22Rv1 (cell line): ENCODE results near the gene ITPR2.
"Not testable (repeated sequence)": the region's sequence is repeated elsewhere in the genome, so short reads cannot be mapped to it uniquely, and the experiment has no call there.

ENCODE experiments used
- H3K27ac ChIP-seq: fragments of 450-650 bp; 2 replicates; pipeline ENCODE4 v1.5.1; 2017
- ZFX ChIP-seq: fragments of 450-650 bp; IDR thresholded peaks from 2 replicates; pipeline ENCODE4 v1.6.1; 2017; ENCODE audit warnings: antibody characterized with exemption, borderline replicate concordance
- TF ChIP-seq, protein P1 (sequence below): fragments of 450-650 bp; IDR thresholded peaks from 2 replicates; pipeline ENCODE4 v1.5.1; 2017; ENCODE audit warnings: mild to moderate bottlenecking

The ITPR2 gene

GRCh38 chr12:26869908-26870459 lies 37.0 kb upstream of the ITPR2 start:
- H3K27ac ChIP-seq = no peak overlapping the region
- TF ChIP-seq, protein P1, sequence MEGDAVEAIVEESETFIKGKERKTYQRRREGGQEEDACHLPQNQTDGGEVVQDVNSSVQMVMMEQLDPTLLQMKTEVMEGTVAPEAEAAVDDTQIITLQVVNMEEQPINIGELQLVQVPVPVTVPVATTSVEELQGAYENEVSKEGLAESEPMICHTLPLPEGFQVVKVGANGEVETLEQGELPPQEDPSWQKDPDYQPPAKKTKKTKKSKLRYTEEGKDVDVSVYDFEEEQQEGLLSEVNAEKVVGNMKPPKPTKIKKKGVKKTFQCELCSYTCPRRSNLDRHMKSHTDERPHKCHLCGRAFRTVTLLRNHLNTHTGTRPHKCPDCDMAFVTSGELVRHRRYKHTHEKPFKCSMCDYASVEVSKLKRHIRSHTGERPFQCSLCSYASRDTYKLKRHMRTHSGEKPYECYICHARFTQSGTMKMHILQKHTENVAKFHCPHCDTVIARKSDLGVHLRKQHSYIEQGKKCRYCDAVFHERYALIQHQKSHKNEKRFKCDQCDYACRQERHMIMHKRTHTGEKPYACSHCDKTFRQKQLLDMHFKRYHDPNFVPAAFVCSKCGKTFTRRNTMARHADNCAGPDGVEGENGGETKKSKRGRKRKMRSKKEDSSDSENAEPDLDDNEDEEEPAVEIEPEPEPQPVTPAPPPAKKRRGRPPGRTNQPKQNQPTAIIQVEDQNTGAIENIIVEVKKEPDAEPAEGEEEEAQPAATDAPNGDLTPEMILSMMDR = no peak
- no peak for TF ChIP-seq ZFX

- H3K27ac ChIP-seq = no peak overlapping the region
- TF ChIP-seq, protein P1 = no peak
- TF ChIP-seq ZFX = no peak
Observed at GRCh38 chr12:26869104-26869494, 36.1 kb upstream of the ITPR2 start.

DNA sequence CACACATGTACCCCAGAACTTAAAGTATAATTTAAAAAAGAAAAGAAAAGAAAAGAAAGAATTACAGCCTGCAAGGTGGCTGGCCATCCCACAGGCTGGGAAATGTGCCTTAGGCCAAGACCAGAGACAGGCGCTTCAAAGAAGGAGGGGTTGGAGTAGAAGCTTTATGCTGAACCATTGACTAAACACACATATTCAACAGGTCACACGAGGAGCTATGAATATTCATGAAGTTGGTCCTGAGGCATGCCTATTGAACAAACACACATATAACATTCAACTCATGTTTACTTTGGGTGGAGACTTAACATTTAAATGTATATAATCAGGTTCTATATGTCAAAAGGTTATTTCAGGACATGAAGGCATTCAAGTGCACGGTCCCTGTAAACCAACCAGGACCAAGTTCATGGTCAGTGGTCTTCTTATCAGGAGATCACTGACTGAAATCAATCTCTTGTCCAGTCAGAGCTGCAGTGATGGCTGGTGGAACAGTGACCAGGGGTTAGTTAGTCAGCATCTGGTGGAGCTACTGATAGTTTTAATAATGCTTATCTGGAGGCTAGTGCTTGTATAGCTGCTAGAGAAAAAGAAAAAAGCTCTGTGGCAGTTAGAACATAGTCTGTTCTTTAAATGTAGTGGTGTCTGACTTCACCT lies 35.6 kb upstream of the ITPR2 start:
- no peak overlapping the region for H3K27ac ChIP-seq
- TF ChIP-seq, protein P1 = no peak
- no peak for TF ChIP-seq ZFX

DNA sequence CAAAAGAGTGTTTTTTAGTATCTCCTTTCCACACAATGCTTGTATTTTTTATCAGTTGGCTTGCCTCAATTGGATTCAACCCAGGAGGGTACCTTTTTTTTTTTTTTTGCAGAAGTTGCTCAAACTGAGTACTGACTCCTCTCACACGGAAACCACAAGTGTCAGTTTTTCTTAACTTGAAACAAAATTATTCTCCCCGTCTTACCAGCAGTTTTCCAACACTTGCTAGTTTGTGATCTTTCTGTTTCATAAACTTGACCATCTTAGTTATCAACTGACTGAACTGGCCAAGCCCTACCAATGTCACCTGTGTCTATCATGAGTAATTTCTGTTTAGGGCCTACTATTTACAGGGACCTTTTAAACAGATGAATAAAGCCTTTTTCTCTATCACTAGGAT lies 34.1 kb upstream of the ITPR2 start:
- TF ChIP-seq, protein P1 = no peak
- no peak for TF ChIP-seq ZFX
- H3K27ac ChIP-seq = no peak overlapping the region

GRCh38 chr12:26863515-26863914 lies 30.5 kb upstream of the ITPR2 start:
- TF ChIP-seq, protein P1 = peak; percentile 52; the same call in 1 of the 2 replicates
- no peak for TF ChIP-seq ZFX
- H3K27ac ChIP-seq = no peak overlapping the region

GRCh38 chr12:26862787-26863186 lies 29.8 kb upstream of the ITPR2 start:
- not testable (repeated sequence) for H3K27ac ChIP-seq

DNA sequence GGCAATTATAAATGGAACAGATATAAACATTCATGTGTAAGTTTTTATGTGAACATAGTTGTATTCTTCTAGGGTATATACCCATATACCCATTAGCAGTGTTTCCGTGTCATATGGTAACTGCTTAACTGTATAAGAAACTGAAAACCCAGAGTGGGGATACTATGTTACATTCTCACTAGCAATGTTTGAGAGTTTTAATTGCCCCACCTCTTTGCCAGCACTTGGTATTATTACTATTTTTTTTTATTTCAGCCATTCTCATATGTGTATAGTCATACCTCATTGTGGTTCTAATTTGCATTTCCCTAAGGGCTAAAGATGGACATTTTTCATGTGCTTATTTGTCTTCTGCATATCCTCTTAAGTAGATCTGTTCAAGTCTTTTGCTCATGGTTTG lies 28.7 kb upstream of the ITPR2 start:
- TF ChIP-seq, protein P1 = no peak
- TF ChIP-seq ZFX = no peak

More for the DNA sequence above, 28.7 kb upstream of the ITPR2 start:
- H3K27ac ChIP-seq = no peak overlapping the region
